CD14-positive monocyte (primary cell): ENCODE results near the gene ACSM2B. TPM values are rescaled to one million over a fixed set of nuclear protein-coding genes. Genes with fewer than 3 reads are reported as not detected.
"Not testable (repeated sequence)": the region's sequence is repeated elsewhere in the genome, so short reads cannot be mapped to it uniquely, and the experiment has no call there.

Source experiments
- DNase-seq, 3 donors: peaks; one replicate each; pipeline ENCODE4 v3.0.0-alpha.2; 2011 to 2022
- H2AFZ ChIP-seq: 2 replicates; pipeline ENCODE4 v1.6.0; 2012; ENCODE audit warnings: mild to moderate bottlenecking, low read depth, low read length, inconsistent platforms; ENCODE audit not compliant: insufficient read depth, poor library complexity, severe bottlenecking
- H3K27ac ChIP-seq, 2 donors: 1 replicate in 1 of 2; 2 replicates in 1 of 2; pipeline ENCODE4 v1.5.1; 2012 to 2013; ENCODE audit warnings: low read length in 2 of 2, control low read depth in 1 of 2, inconsistent platforms in 1 of 2, low read depth in 1 of 2, mild to moderate bottlenecking in 1 of 2
- H3K27me3 ChIP-seq, 2 donors: one replicate each; pipeline versions ENCODE4 v1.6.0 to v1.6.1; 2011 to 2013; ENCODE audit warnings: low read length in 2 of 2; ENCODE audit not compliant: control insufficient read depth in 2 of 2, insufficient read depth in 2 of 2
- H3K36me3 ChIP-seq, 2 donors: replicated peaks in 1 of 2; 1 replicate in 1 of 2; 2 replicates in 1 of 2; pipeline versions ENCODE4 v1.5.1 to v1.6.1; 2012 to 2013; ENCODE audit warnings: low read length in 2 of 2, control low read depth in 1 of 2, inconsistent platforms in 1 of 2, mild to moderate bottlenecking in 1 of 2; ENCODE audit not compliant: insufficient read depth in 2 of 2, control insufficient read depth in 1 of 2
- H3K4me1 ChIP-seq, 2 donors: 1 replicate in 1 of 2; 2 replicates in 1 of 2; pipeline versions ENCODE4 v1.5.1 to v1.6.1; 2012 to 2013; ENCODE audit warnings: low read length in 2 of 2, control low read depth in 1 of 2, inconsistent platforms in 1 of 2, mild to moderate bottlenecking in 1 of 2, moderate library complexity in 1 of 2; ENCODE audit not compliant: insufficient read depth in 2 of 2, control insufficient read depth in 1 of 2
- H3K4me2 ChIP-seq: replicated peaks from 2 replicates; pipeline ENCODE3; 2012; ENCODE audit warnings: low read length, moderate library complexity, mild to moderate bottlenecking; ENCODE audit not compliant: poor library complexity, severe bottlenecking; ENCODE audit errors: extremely low read depth
- H3K4me3 ChIP-seq, 3 experiments: fragments of 200-600 bp in 1 of 3; sonication (generic) in 1 of 3; replicated peaks in 1 of 3; 1 replicate in 2 of 3; 2 replicates in 1 of 3; pipeline ENCODE4 v1.5.1; 2011 to 2013; ENCODE audit warnings: low read length in 3 of 3, mild to moderate bottlenecking in 3 of 3, control low read depth in 2 of 3, low read depth in 2 of 3, inconsistent platforms in 1 of 3, moderate library complexity in 1 of 3
- H3K79me2 ChIP-seq: 2 replicates; pipeline ENCODE4 v1.6.0; 2012; ENCODE audit warnings: mild to moderate bottlenecking, control low read depth, inconsistent platforms, low read length, moderate library complexity; ENCODE audit not compliant: insufficient read depth
- H3K9ac ChIP-seq: 2 replicates; pipeline ENCODE4 v1.6.0; 2017; ENCODE audit warnings: low read length, mild to moderate bottlenecking; ENCODE audit not compliant: insufficient read depth, poor library complexity, severe bottlenecking
- H3K9me3 ChIP-seq, 2 donors: replicated peaks in 1 of 2; 1 replicate in 1 of 2; 2 replicates in 1 of 2; pipeline versions ENCODE4 v1.5.1 to v1.6.1; 2012 to 2013; ENCODE audit warnings: low read length in 2 of 2, control low read depth in 1 of 2; ENCODE audit not compliant: control insufficient read depth in 1 of 2, insufficient read depth in 1 of 2
- H4K20me1 ChIP-seq: 2 replicates; pipeline ENCODE4 v1.6.0; 2012; ENCODE audit warnings: mild to moderate bottlenecking, low read length, control low read depth, moderate library complexity; ENCODE audit not compliant: insufficient read depth
- H3K27ac Mint-ChIP-seq, 7 donors: one replicate each; pipeline ENCODE4 v1.8.0; 2020; ENCODE audit warnings: mild to moderate bottlenecking in 7 of 7, mixed read lengths in 7 of 7, moderate library complexity in 6 of 7, inconsistent platforms in 2 of 7
- H3K27me3 Mint-ChIP-seq, 3 donors: one replicate each; pipeline ENCODE4 v1.8.0; 2021 to 2022; ENCODE audit warnings: low read depth in 3 of 3, mild to moderate bottlenecking in 3 of 3, mixed read lengths in 3 of 3, moderate library complexity in 3 of 3, inconsistent platforms in 1 of 3
- H3K36me3 Mint-ChIP-seq, 2 donors: one replicate each; pipeline ENCODE4 v1.8.0; 2020; ENCODE audit warnings: mixed read lengths in 2 of 2, inconsistent platforms in 1 of 2, mild to moderate bottlenecking in 1 of 2
- H3K4me1 Mint-ChIP-seq: one replicate; pipeline ENCODE4 v1.8.0; 2020; ENCODE audit warnings: mild to moderate bottlenecking, mixed read lengths
- H3K4me3 Mint-ChIP-seq, 2 donors: one replicate each; pipeline ENCODE4 v1.8.0; 2020; ENCODE audit warnings: mild to moderate bottlenecking in 2 of 2, mixed read lengths in 2 of 2, moderate library complexity in 1 of 2
- H3K9me3 Mint-ChIP-seq, 7 donors: one replicate each; pipeline ENCODE4 v1.8.0; 2020 to 2022; ENCODE audit warnings: mixed read lengths in 7 of 7, mild to moderate bottlenecking in 6 of 7, moderate library complexity in 6 of 7, inconsistent platforms in 2 of 7
- WGBS: methylation state at CpG from one replicate; pipeline ENCODE4 v1.1.5; 2013; ENCODE audit warnings: missing lambda C conversion rate; ENCODE audit not compliant: insufficient coverage; 5-methylcytosine and 5-hydroxymethylcytosine counted together
- intact Hi-C, 2 donors: fragments of 100-400 bp; cut with micrococcal nuclease; formaldehyde crosslinking; loops; one replicate each; pipeline versions ENCODE4 v1.15.0 to v1.15.1; 2023
- polyA plus RNA-seq, 3 donors: library from polyadenylated mRNA; depleted of rRNA in 1 of 3; unstranded in 2 of 3; stranded (reverse) in 1 of 3; fragments of 300-500 nt in 2 of 3; fragments of >200 nt in 1 of 3; fragmentation: Illumina TruSeq in 2 of 3; gene quantifications; 1 replicate in 2 of 3; 2 replicates in 1 of 3; pipeline ENCODE4 v1.2.3, GENCODE V29; 2012 to 2021
- TF ChIP-seq, protein P1 (sequence below): fragments of 200-600 bp; IDR thresholded peaks from one replicate; pipeline ENCODE4 v1.8.0; 2022; ENCODE audit warnings: antibody characterized with exemption, mild to moderate bottlenecking

ACSM2B gene
- polyA plus RNA-seq, 3 donors, result not detected

DNA sequence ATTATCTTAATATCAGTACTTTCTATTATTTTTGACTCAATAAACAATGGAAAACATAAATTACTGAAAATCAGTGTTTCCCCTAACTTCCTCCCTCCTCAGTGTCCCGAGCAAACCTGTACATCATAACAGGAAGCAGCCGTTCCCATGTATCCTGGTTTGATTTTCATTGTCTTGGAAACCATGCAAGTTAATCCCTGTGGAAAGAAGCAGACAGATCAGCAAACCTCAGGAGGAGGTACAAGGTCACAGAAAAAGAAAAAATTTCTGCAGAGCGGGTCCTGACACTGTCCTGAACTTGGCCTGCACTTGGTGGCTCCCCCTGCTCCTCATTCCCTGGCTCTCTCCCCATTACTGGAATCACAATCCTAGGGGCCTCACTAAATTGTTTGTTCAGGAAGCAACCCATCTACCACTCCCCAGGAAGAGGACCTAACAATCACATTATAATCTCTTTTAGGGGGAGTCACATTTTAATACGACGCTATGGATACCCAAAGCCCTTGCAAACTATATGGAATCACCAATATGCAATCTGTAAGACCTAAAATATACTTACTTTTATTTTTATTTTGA lies 29.8 kb downstream of the ACSM2B start:
- H3K27ac Mint-ChIP-seq, H3K27me3 ChIP-seq, H3K4me2 ChIP-seq, H3K9me3 ChIP-seq, H3K36me3 Mint-ChIP-seq, H3K27ac ChIP-seq, H3K9me3 Mint-ChIP-seq, intact Hi-C loops, H3K27me3 Mint-ChIP-seq, H3K4me1 Mint-ChIP-seq, H4K20me1 ChIP-seq, H3K4me3 Mint-ChIP-seq, H3K9ac ChIP-seq, DNase-seq, H3K79me2 ChIP-seq, H3K4me3 ChIP-seq, H3K36me3 ChIP-seq, H3K4me1 ChIP-seq, H2AFZ ChIP-seq: not testable (repeated sequence)
- WGBS, result no CpG with 5 or more reads among the region's 5 CpGs

DNA sequence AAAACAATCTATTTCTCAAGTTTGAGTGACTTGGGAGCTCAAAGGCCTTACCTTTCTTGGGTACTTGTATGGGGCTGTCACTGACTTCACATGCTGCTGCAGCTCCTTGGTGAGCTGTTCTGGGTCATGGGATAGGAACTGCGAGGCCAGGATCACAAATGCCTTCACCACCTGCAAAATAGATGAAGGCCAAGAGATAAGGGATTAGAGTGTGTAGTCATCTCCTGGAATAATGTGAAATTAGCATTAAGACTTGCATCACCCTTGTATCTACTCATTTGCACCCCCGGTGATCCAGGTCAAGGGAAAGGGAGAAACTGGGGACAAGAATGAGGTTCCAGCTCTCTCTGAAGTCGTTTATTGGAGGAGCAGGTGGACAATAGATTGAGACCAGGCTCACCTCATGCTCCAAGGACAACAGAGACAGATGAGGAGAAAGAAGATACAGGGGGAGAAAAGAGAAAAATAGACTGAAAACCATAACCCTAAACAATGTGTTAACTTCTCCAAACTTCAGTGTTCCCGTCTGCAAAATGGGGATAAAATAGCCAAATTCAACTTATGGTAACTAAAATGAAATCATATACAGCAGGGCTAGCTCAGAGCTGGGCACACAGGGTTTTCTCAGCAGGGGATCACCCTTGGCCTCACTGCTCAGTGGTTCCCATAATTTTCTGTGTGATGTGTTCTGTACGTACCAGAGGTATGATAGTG lies 35.4 kb downstream of the ACSM2B start:
- H3K27ac ChIP-seq, result not testable (repeated sequence)

DNA sequence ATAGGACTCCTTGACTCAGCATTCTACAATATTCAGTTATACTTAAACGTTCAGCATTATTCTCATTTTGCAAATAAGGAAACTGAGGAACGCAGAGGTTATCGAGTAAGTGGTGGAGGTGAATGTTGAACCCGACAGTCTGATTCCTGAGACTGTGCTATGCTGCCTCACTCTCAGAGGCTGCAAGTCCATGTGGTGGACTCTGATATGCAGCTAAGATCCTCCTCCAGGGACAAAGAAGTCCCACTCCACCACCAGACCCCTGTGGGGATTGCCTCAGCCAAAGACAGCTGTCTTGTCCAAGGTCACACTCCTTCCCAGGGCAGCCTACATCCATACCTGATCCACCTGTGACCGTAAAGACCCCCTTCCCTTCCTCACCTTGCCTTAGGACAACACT lies 37.5 kb downstream of the ACSM2B start:
- Histone ChIP-seq H3K27ac (no peak overlapping the region), H3K4me1 (no peaks in the 10 kb centered on the region), H3K4me2 (no peak overlapping the region), H4K20me1 (no peaks in the 10 kb centered on the region), H2AFZ (no peak overlapping the region), H3K9ac (no peak overlapping the region), H3K4me3 (no peak overlapping the region), H3K36me3 (no peaks in the 10 kb centered on the region), H3K9me3 (no peaks in the 10 kb centered on the region), H3K27me3 (no peaks in the 10 kb centered on the region), H3K79me2 (no peaks in the 10 kb centered on the region)
- TF ChIP-seq, protein P1, sequence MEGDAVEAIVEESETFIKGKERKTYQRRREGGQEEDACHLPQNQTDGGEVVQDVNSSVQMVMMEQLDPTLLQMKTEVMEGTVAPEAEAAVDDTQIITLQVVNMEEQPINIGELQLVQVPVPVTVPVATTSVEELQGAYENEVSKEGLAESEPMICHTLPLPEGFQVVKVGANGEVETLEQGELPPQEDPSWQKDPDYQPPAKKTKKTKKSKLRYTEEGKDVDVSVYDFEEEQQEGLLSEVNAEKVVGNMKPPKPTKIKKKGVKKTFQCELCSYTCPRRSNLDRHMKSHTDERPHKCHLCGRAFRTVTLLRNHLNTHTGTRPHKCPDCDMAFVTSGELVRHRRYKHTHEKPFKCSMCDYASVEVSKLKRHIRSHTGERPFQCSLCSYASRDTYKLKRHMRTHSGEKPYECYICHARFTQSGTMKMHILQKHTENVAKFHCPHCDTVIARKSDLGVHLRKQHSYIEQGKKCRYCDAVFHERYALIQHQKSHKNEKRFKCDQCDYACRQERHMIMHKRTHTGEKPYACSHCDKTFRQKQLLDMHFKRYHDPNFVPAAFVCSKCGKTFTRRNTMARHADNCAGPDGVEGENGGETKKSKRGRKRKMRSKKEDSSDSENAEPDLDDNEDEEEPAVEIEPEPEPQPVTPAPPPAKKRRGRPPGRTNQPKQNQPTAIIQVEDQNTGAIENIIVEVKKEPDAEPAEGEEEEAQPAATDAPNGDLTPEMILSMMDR, result no peak
- H3K36me3 Mint-ChIP-seq, result no peaks in the 10 kb centered on the region
- intact Hi-C loops, result no loop called here
- H3K9me3 Mint-ChIP-seq, result no peaks in the 10 kb centered on the region
- H3K4me3 Mint-ChIP-seq, result no peak overlapping the region
- no peak for DNase-seq
- no peak overlapping the region for H3K27ac Mint-ChIP-seq
- WGBS, result no CpG with 5 or more reads among the region's 5 CpGs
- peaks cover 0 to 2% (median 1%) of the 10 kb centered on the region in 3 donors for H3K27me3 Mint-ChIP-seq
- H3K4me1 Mint-ChIP-seq, result no peaks in the 10 kb centered on the region

More for the DNA sequence above, 35.4 kb downstream of the ACSM2B start:
- H3K27me3 ChIP-seq, H3K9me3 ChIP-seq, H3K9me3 Mint-ChIP-seq, H3K27ac Mint-ChIP-seq, H3K36me3 Mint-ChIP-seq, H3K27me3 Mint-ChIP-seq, DNase-seq, H3K4me1 ChIP-seq, H3K9ac ChIP-seq, intact Hi-C loops, H3K4me1 Mint-ChIP-seq, H3K4me3 ChIP-seq, H3K36me3 ChIP-seq, H3K4me2 ChIP-seq, H2AFZ ChIP-seq, H4K20me1 ChIP-seq, H3K79me2 ChIP-seq, H3K4me3 Mint-ChIP-seq: not testable (repeated sequence)
- WGBS, result no CpG with 5 or more reads among the region's 5 CpGs
